ENCODE measurements around the gene MC4R. TPM values are rescaled to one million over a fixed set of nuclear protein-coding genes. Genes with fewer than 3 reads are reported as not detected.

Gene MC4R
- total RNA-seq, 1 donor = not detected

DNA sequence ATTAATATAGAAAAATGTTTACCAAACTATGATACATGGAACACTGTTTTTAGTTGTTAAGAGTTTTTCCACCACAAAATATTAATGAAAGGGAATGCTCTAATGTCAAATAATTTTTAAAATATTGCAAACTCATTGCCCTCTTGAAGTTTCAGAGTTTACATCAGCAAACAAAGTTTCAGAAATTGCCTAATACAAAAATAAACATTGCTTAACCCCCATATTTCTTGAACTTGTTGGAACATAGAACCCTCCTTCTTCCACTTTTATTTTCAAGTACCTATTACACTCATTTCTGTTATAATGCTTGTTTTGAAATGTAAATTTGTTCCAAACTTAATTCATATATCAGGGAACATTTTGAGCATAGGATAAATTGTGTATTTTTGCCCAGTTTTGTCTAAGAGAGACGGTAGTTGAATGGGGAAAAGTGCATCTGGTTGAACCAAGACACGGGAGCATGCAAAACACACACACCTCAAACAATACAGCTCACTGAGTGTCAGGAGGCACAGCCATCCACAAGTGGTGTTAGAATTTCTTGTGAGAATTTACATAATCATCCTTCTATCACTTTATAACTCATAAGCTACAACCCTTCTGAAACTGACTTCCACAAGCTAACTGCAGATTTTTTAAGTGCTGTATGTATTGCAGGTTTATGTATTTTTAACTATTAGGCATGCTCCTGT is 5.3 kb upstream of the MC4R start:
- TF ChIP-seq, protein P1, sequence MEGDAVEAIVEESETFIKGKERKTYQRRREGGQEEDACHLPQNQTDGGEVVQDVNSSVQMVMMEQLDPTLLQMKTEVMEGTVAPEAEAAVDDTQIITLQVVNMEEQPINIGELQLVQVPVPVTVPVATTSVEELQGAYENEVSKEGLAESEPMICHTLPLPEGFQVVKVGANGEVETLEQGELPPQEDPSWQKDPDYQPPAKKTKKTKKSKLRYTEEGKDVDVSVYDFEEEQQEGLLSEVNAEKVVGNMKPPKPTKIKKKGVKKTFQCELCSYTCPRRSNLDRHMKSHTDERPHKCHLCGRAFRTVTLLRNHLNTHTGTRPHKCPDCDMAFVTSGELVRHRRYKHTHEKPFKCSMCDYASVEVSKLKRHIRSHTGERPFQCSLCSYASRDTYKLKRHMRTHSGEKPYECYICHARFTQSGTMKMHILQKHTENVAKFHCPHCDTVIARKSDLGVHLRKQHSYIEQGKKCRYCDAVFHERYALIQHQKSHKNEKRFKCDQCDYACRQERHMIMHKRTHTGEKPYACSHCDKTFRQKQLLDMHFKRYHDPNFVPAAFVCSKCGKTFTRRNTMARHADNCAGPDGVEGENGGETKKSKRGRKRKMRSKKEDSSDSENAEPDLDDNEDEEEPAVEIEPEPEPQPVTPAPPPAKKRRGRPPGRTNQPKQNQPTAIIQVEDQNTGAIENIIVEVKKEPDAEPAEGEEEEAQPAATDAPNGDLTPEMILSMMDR (IDR thresholded peaks at IDR 0.05; ENCODE audit: insufficient read depth, low read length) = no peak
- no peak overlapping the region for H3K4me3 ChIP-seq (ENCODE audit: low read depth, low read length)
- no peak for DNase-seq (ENCODE audit: low read depth)

DNA sequence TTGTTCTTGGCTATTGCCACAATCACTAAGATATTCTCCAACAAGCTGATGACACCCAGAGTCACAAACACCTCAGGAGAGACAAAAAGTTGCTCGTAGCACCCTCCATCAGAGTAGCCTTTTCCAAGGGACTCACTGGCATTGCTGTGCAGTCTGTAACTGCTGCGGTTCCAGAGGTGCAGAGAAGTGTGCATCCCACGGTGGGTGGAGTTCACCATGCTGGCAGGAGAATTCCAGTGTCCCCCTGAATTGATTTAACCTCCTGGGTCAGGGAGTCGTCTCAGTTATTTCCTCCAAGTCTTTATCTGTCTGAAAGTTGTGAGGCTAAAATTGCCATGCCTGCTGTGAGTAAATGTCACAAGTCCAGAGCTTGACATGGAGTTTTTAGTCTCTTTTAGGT is 443 bp downstream of the MC4R start:
- TF ChIP-seq, protein P1 (IDR thresholded peaks at IDR 0.05; ENCODE audit: insufficient read depth, low read length) = no peak
- no peak for DNase-seq (ENCODE audit: low read depth)
- H3K4me3 ChIP-seq (ENCODE audit: low read depth, low read length) = no peak overlapping the region

DNA sequence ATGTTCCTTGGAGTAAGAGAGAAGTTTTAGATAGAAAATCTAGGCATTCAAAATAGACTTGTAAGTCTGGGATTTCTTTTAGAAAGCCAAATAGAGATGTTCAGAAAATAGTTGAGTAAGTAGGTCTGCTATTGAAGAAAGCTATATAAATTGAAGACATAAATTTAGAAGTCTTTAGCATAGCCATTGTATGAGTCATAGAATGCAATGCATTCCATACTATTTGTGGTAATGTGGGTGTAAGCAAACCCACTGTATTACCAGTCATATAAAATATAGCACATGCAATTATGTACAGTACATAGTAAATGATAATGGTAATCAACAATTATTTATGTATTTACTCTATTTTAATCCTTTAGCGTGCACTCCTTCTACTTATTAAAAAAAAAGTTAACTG is 14.1 kb downstream of the MC4R start:
- no peak overlapping the region for H3K4me3 ChIP-seq (ENCODE audit: low read depth, low read length)

DNA sequence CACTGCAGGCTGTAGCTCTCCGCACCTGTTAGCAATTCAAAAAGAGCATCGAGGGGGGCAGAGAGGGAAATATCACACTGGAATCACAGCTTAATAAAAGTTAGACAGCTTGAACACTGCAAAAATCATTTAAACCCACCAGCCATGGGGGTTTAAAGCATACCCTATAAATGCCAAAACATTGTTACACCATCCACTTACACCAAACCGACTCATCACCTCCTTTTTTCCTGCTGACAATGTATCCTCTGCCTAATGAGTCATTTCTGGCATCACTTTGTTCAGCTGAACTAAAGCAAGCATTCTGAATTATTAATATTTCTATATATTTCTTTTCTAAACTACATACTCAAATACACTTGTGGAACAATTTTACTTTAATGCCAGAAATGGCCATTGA is 21.6 kb downstream of the MC4R start:
- TF ChIP-seq, protein P1 (IDR thresholded peaks at IDR 0.05; ENCODE audit: insufficient read depth, low read length) = no peak
- DNase-seq (ENCODE audit: low read depth) = no peak
- H3K4me3 ChIP-seq (ENCODE audit: low read depth, low read length) = no peak overlapping the region

More for the DNA sequence above, 14.1 kb downstream of the MC4R start:
- DNase-seq (ENCODE audit: low read depth) = no peak
- TF ChIP-seq, protein P1 (IDR thresholded peaks at IDR 0.05; ENCODE audit: insufficient read depth, low read length) = no peak

DNA sequence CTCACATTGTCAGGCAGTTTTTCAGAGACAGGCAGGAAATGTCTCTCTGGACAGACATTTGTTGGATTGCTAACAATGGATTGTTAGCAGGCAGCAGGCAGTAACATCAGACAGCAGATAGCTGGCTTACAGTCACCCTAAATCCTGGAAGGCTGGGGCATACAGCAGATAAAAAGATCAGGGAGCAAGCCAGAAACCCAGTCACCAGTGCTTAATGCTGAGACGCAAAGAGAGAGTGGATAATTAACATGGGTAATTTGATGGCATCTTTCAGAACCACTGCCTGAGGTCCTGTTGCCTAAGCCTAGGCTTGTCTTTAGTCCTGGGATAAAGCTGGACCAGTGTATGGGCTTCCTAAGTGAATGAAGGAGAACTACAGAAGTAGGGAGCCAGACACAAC is 22.4 kb downstream of the MC4R start:
- DNase-seq (ENCODE audit: low read depth) = no peak
- H3K4me3 ChIP-seq (ENCODE audit: low read depth, low read length) = no peak overlapping the region
- TF ChIP-seq, protein P1 (IDR thresholded peaks at IDR 0.05; ENCODE audit: insufficient read depth, low read length) = no peak

DNA sequence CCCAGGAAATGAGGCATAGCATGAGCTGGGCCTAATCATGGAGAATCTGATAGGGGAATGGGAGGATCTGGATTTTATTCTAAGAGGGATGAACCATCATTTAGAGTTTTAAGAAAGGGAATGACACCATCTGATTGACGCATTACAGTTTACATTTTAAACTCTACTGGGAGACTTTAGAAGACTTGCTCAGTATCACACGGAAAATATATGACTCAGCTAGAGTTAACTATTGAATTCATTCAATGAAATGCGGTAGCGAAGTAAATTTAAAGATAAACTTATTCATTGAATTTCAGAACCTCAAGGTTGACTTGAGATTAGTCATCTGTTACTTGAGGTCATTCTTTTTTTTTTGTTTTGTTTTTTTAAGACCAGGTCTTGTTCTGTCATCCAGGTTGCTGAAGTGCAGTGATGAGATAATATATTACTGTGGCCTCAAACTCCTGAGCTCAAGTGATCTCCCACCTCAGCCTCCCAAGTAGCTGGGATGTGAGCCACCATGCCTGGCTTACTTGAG is 25.0 kb downstream of the MC4R start:
- TF ChIP-seq, protein P1 (IDR thresholded peaks at IDR 0.05; ENCODE audit: insufficient read depth, low read length) = no peak
- no peak overlapping the region for H3K4me3 ChIP-seq (ENCODE audit: low read depth, low read length)
- no peak for DNase-seq (ENCODE audit: low read depth)

DNA sequence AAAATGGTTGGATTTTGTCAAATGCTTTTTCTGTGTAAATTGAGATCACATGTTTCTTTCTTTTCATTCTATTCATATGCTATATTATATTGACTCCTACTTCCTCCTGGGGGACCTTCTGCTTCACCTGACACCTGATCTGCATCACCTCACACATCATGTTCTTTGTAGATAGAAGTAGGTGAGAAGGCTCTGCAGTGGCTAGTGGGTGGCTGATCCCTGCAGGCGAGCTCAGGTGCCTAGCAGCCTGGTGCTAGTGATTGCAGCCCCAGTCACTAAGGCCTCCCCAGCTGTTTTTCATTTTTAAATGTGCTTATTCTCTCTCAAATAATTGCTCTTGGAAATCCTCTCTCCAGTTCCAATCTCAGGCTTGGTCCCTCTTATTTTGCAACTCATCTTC is 33.6 kb downstream of the MC4R start:
- TF ChIP-seq, protein P1 (IDR thresholded peaks at IDR 0.05; ENCODE audit: insufficient read depth, low read length) = no peak
- H3K4me3 ChIP-seq (ENCODE audit: low read depth, low read length) = no peak overlapping the region

More for the DNA sequence above, 33.6 kb downstream of the MC4R start:
- DNase-seq (ENCODE audit: low read depth) = no peak
